ENCODE data around the gene STRIT1.

- TF ChIP-seq CTCF (conservative IDR thresholded peaks at IDR 0.05; ENCODE audit: low read length) (no peak), EZH2phosphoT487 (IDR thresholded peaks at IDR 0.05; ENCODE audit: borderline replicate concordance) (no peak)
Observed at GRCh38 chr3:155317211-155317610, 23.7 kb upstream of the STRIT1 start.

All from Loucy (cell line).